DMS79 treated with DMSO at 0.1 percent for 48 hours (cell line): ENCODE results near the gene NFATC3.
A peak's percentile ranks its signal among the peaks of the same experiment; 100 is the strongest.

Experiments
- DNase-seq: peaks from one replicate; lab custom pipeline; 2025; lab: John Stamatoyannopoulos, UW

The NFATC3 gene

DNA sequence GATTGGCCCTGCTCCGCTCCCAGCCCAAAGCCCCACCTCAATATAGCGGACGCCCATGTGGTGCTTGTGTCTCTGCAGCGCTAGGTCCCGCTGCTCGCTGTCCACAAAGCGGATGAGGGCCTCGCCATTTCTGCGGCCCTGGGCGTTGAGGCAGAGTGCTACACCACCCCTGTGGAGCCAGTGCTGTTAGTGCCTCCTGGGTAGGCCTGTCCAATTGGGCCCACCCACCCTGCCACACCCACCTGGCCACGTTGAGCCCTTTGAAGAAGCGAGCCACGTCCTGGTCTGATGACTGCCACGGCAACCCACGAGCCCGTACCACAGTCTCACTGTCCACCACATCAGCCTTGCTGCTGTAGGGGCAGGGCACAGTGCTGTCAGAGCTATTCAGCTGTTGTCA is 147.2 kb downstream of the NFATC3 start:
- no peak for DNase-seq

DNA sequence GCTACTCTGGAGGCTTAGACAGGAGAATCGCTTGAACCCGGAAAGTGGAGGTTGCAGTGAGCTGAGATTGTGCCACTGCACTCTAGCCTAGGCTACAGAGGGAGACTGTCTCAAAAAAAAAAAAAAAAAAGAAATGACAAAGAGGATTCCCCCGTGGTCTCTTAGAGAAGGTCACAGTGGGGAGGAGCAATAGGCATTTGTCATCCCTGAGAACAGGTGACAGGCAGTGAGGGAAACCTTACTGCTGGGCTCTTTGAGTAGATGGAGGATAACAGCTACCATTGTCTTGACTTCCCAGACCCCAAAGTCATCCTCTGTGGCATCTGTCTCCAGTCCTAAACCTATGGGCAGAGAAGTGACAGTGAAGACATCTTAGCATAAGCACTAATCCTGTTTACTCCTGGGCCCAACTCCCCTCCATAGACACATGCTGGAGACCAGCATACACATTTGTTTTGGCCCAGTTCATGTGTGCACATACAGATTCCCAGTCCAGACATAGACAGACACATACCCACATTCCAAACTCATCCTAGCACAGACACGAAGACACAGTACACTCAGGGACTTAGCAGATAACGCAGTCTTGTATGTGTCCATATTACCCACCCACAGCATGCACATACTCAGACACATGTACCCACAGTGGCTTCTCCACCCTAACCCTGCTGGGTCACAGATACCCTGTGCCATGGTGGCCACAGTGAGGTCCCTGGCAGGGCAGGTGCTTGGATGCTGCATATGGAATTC is 148.1 kb downstream of the NFATC3 start:
- DNase-seq, result no peak

DNA sequence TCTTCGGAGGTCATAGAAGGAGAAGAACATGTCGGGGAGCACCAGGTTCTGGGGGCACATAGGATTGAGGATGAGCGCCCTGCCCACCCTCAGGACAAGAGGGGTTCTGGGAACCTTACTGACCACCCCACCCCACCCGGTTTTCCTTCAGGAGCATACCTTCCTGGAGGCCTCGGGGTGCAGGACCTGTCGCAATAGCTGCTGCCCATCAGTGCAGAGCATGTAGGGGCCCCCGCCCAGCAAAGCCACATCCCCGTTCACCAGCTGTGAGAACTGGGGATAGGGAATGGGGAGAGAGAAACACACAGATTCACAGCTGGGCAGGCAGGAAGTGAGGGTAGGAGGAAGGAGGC is 148.6 kb downstream of the NFATC3 start:
- DNase-seq, result no peak

DNA sequence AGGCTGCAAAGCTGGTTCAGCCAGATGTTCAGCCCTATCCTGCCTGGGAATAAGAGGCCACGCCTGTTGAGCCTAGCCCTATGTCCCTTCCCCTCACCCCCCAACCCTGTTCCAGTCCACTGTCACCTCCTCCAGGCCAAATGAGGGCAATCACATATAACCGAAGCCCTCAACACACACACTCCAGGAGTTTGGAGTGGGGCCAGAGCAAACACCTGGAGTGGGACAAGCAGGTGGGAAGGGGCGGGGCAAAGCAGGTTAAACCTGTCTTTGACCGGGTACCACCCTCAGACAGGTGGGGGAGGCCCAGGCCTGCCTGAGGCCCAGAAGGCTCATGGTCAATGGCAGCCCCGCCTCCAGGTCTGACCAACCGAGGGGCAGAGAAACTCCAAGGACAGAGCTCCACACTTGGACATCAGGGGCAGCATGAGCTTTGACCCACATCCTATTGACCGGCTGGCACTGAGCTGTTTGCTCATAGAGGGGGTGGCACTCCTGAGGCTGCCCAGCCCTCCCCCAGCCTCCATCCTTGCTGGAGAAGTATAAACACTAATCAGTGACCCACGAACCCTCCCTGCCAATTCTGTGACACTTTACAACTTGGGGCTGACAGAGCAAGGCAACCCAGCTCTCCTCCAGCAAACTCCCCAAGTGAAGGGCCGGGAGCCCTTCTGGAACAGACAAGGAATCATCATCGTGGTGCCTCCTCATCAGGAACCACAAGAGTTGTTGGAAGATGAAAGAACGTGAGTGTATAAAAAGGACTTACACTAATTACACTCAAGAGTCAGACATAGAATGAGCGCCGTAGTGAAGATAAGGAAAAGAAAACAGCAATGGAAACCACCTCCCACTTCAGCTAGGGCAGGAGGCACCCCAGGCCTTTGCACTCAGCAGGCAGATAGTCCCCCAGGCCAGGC is 149.3 kb downstream of the NFATC3 start:
- DNase-seq, result peak; percentile 80

DNA sequence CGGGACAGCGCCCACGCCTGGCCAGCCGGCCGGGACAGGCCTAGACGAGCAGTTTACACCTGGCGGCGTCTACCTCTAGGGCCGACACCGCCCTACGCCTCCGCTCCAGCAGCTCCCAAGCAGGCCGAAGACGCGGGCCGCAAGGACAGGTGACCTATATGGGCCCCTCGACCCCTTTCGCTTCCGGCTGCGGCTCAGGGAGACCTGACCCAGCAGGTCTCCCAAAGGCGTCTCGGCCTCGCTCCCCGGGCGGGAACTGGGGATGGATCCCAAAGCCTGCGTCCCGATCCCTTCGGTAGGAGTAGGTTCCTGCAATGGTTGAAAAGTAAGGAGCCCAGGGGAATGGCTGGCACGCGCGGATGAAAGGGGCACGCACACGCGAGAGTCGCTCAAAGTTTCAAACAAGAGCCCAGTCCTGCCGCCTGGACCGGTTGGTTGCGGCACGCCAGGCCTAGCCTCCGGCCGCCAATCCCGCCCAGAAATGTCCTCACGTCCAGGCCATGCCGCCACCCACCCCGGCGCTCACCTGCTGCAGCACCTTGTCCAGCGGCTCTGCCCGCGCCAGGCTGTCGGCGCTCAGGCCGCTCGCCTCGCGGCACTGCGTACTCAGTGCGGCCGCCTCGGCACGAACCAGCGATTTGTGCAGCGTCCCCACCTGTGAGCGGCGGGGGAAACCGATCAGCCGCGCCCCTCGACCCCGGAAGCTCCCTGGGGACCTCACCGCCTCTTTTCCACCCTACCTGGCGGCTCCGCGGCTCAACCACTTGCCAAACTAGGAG is 150.1 kb downstream of the NFATC3 start:
- DNase-seq, result no peak

DNA sequence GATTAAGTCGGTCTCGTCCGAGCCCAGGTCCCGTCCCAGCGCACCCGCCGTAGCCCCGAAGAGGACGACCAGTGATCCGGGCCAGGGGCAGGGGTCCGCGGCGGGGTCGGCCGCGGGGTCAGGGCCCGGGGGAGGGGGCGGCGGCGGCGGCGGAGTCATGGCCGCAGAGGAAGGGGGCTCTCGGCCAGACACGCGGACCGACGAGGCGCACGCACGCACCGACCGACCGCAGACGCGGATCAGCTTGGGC is 150.6 kb downstream of the NFATC3 start, which contains the start of gene ESRP2:
Gene ESRP2, minus strand, starts transcription at position 241 of the 250 bp plus-strand sequence. Its CDS starts 82 bp downstream, at position 159.
- DNase-seq, result no peak

DNA sequence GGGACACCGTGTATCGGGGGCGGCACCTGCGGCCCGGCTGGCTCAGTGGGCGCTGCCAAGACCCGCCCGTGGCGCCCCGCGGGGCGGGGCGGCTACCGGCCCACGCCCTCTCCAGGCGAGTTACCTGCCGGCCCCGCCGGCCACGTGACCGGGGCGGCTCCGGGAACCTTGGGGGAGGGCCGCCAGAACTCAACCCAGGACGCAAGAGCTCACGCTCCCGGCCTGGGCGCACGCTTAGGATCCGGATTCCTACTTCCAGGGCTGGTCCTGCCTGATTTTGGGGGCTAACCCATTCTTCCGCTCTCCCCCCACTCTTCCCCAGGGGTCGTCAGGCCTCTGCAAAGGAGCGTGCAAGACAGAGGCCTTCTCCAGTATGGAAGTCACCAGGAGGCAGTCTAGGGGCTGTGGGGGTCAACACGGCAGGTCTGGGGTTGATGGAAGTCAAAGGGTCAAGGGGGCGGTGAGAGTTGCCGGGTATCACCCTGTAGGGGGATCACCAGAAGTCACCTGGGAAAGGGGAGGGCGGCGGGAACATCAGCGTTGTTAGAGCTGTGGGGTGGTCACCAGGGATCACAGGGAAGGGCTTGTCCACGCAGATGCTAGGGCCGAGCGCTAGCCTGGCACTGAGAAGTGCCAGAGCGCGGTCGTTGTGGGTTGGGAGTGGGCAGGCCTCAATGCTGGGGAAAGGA is 151.1 kb downstream of the NFATC3 start:
- DNase-seq, result peak; percentile 22

DNA sequence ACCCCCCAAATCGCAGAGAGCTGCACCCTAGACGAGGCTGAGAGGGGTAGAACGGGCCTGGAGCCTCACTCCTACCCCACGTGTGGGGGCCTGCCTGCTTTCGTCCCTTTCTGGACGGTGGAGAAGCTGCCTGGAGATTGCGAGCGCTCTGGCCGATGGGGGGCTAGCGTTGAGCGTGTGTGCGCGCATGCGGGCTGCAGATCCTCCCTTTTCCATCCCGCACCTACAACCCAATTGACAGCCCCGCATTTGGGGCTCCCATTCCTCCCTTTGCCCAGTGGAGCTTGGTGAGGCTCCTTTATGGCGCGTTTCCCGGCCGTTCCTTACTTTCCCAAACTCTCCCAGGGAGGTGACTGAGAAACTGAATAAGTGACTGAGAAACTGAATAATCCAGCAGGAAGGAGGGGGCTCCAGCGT is 151.7 kb downstream of the NFATC3 start:
- DNase-seq, result no peak

DNA sequence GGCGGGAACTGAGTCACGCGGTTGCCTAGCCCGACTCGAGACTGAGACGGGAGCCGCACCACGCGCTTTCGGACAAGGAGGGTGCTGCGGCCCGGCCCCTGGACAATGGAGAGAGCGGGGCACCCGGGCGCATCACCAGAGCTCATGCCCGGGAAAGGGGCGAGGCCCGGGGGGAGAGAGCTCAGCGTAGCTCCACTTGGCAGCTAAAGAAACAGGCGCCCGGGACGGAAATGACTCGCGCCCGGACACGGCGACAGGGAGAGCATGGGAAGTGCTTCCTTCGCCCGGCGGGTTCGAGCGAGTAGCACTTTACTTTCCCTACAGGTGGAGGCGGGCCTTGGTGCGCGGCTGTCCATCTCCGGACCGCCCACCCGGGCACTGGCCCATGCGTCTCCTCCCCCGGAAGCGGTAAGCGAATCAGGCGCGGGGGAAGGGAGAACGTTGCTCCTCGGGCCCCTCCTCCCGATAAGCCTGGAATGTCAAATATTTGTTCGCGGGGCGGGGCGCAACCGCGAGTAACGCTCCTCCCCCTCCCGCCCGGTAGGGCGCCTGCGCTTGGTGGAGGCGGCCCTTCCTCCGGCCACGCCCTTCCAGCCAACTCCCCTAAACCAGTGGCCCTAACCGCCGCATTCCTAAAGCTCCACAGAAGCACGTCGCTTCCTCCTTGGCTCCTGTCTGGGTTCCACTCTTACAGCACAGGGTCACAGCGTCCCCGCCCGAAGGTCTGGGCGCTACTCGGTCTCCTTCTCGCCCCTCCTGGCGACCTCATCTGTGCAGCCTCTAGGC is 152.3 kb downstream of the NFATC3 start:
- DNase-seq, result peak; percentile 69

DNA sequence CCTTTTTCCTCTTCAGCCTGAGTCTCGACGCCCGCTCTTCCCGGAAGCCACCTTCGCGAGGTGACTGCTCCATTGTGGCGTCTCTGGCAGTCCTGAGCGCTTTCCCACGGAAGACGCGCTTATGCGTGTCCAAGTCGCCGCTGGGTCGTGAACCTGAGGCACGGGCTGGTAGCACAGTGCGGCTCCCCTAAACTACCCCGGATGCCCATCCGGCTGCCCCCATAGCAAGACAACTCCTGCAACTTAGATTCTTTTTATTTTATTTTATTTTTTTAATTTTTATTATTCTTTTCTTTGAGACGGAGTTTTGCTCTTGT is 152.8 kb downstream of the NFATC3 start:
- no peak for DNase-seq

DNA sequence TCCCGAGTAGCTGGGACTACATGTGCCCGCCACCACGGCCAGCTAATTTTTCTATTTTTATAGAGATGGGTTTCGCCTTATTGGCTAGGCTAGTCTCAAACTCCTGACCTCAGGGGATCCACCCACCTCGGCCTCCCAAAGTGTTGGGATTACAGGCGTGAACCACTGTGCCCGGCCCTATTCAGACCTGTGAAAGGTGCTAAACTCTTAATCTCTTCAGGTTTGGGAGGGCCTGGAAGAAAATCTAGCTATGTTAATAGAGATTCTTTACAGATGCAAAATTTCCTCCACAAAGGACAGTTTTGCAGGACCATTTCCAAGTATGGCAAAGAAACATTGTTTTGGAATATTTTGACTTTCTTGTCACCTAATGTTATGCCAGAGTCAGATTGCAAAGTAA is 156.9 kb downstream of the NFATC3 start:
- DNase-seq, result no peak

DNA sequence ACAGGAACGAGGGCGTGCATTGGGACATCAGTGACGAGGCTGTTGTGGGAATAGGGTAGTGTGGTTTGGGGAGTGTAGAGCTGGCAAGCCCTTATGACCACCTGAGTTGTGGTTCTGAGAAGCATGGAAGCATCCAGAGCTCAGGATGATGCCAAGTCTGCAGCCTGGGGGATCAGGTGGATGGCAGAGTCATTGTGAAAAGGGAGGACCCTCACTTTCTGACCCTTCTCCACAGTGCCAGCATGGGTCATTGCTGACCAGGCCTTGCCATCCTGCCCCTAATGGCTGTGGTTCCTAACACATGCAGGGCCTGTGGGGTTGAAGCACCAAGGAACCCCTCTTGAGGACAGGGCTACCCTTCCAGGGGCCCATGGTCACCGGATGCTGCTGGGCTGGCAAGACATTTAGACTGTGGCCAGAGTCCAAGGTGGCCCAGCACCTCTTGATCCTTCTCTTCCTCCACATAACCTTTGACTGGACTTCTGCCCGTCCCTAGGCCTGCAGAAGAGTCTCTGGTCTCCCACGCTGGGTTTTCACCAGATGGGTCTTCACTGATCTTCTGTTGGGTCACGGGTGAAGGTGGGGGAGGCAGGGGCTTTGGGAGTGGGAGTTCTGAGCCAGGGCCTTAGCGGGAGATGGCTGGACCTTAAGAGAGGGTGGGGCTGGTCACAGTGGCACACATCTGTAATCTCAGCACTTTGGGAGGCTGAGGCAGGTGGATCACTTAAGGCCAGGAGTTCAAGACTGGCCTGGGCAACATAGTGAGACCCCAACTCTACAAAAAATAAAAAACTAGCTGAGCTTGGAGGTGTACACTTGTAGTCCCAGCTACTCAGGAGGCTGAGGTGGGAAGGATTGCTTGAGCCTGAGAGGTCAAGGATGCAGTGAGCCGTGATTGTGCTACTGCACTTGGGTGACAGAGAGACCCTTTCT is 158.0 kb downstream of the NFATC3 start:
- no peak for DNase-seq

DNA sequence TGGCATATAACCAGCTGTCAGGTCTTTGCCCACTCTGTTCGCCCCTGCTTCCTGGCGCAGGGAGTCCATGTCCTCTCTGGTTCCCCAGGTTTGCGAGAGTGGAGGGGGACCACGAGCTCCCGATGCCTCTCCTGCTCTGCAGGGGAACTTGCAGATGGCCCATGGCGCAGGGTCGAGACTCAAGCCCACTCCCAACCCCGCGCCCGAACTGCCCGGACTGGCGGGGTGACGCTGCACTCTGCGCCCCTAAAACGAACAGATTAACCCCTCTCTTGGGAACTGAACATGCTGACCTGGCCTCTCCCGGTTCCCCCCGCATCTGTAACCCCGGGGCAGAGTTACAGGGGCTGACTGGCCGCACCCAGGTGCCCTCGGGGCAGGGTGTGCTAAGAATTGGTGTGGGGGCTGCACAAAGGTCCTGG is 159.3 kb downstream of the NFATC3 start:
- no peak for DNase-seq

DNA sequence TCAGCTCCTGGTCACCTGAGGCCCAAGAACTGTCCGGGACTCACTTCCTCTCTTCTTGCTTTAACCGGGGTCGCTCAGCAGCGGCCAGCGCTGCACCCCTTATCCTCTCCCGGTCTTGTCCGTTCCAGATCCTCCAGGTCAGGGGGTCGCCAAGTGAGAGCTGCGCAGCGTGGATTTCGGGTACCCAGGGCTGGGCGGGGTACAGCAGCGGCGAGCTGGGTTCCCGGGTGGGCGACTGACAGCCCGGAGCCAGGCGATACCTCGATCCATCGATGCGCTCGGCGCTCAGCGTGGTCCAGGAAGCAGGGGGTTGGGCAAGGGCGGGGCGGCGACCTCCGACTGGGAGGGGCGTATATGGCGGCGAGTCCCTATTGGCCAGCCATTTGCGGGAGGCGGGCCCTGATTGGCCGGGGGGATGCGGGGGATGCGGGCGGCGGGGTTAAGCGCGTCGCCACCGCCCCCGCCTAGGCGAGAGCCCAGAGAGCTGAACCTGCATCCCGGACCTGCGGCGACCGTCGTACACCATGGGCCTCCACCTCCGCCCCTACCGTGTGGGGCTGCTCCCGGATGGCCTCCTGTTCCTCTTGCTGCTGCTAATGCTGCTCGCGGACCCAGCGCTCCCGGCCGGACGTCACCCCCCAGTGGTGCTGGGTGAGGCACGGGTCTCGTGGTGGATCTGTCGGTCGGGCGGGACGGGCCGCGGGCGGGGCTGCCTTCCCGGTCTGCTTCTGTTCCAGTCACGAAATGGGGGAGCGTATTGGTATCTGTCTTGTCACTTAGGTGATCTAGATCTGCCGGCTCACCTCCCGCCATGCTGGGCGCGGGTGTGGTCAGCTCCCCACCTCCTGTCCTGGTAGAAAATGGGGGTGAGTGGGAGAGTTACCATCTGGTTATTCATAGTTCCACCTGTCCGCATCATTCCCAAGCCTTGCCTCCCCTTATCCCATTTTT is 160.0 kb downstream of the NFATC3 start, which contains the start of gene PLA2G15:
Gene PLA2G15, plus strand, starts transcription at position 471 of the 951 bp plus-strand sequence. Its CDS starts 54 bp downstream, at position 525.
- DNase-seq, result peak; percentile 47

DNA sequence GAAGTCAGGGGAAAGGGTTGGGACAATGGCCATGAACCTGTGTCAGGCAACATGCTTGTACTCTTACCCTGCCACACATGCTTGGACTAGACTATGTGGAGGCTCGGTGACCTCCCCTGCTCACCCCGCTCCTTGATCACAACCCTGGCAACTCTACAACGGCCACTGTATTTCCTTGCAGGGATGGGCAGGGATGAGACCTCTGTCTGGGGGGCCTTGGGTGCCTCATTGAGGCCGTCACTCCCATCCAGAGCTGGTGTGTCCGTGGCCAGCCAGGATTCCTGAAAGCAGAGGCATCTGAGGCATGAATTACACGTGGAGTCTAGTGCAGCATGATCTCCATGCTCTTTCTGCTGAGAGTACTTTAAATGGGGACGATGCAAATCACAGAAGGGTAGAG is 161.0 kb downstream of the NFATC3 start:
- no peak for DNase-seq

DNA sequence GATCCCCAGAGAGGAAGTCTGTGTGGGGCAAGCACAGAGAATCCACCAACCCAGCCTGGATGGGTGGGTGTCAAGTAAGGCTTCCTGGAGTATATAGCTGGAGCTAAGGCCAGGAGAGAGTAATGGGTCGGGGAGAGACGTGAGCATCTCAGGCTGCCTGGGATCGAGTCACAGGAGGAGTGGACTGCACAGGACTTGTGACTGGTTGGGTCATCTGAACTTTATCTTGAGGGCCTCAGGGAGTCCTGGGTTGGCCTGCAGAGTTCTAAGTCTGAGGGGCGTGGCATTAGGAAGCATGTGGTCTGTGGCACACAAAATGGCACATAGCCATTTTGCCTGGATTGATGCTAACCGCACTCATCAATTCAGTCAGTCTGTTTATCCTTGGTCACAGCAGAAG is 161.5 kb downstream of the NFATC3 start:
- DNase-seq, result no peak

DNA sequence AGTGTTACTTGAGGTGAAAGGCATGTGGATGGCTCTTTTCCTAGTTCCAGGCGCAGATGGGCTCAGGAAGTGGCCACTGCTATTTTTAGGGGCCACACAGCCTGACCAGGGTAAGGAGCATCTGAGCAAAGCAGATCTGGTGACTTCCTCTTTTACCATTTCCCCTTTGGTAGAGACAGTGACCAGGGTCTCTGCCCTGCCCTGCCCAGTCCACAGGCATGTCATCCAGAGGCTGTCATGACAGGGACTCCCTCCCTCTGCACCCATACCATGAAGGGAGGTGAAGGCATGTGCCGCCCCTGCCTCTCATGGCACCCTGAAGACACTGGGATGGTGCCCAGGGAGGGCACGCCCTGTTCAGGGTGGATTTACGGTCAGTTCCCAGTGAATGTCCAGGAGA is 162.2 kb downstream of the NFATC3 start:
- no peak for DNase-seq

DNA sequence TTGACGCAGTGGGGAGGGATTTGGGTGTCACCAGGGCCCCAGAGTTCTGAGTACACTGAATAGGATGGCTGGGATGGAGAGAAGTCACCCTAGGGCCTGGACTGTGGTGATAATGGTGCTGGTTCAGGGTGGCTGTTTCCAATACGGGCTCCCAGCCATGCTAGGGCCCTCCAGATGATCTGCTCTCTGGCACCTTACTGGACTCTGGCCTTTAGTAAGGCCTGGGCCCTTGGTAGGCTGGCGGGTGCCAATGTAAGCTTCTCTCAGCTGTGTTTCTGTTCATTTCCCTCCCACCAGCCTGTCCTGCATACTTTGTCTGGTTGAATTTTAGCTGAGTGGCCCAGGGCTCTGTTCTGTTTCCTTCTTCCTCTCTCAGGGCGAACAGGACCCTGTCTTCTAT is 162.8 kb downstream of the NFATC3 start:
- DNase-seq, result no peak

DNA sequence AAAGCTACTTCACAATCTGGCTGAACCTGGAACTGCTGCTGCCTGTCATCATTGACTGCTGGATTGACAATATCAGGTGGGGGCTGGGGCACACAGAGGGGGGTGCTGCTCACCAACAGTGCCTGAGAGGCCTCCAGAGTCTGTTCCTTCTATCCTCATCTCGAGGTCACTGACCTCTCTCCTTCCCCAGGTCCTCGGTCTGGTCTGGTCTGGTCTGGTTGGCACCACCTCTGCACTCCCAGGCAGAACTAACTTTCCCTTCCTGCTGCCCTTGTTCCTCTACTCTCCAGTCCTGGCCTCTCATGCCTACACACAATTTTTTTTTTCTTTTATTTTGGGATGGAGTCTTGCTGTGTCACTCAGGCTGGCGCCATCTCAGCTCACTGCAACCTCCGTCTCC is 164.2 kb downstream of the NFATC3 start:
- DNase-seq, result no peak
